Left ventricle myocardium inferior (tissue), 1 donor: Measurements from ENCODE around the gene MYT1. TPM values are rescaled to one million over a fixed set of nuclear protein-coding genes. Genes with fewer than 3 reads are reported as not detected.
"Not testable (repeated sequence)": the region's sequence is repeated elsewhere in the genome, so short reads cannot be mapped to it uniquely, and the experiment has no call there.

Source experiments
- DNase-seq: peaks from one replicate; pipeline ENCODE4 v3.0.0-alpha.2; 2020
- H3K27ac ChIP-seq: fragments of 200-600 bp; replicated peaks from 2 replicates; pipeline ENCODE4 v1.8.0; 2021
- H3K27me3 ChIP-seq: fragments of 200-600 bp; 2 replicates; pipeline ENCODE4 v1.8.0; 2021; ENCODE audit warnings: low read depth
- H3K36me3 ChIP-seq: fragments of 200-600 bp; 2 replicates; pipeline ENCODE4 v1.8.0; 2021
- H3K4me1 ChIP-seq: fragments of 200-600 bp; 2 replicates; pipeline ENCODE4 v1.8.0; 2021
- H3K4me3 ChIP-seq: fragments of 200-600 bp; 2 replicates; pipeline ENCODE4 v1.8.0; 2021; ENCODE audit warnings: mild to moderate bottlenecking, moderate library complexity
- H3K9me3 ChIP-seq: fragments of 200-600 bp; replicated peaks from 2 replicates; pipeline ENCODE4 v1.8.0; 2021
- intact Hi-C: fragments of 100-400 bp; cut with micrococcal nuclease; formaldehyde crosslinking; loops from one replicate; pipeline ENCODE4 v1.11.0; 2022
- total RNA-seq: library from RNA; stranded (reverse); fragmentation: NEBNext Ultra II Directional; extraction: Animal tissue kit (Norgen Biotek cat#: 25700); gene quantifications from one replicate; pipeline ENCODE4 v1.2.1, GENCODE V29; 2021
- TF ChIP-seq, protein P1 (sequence below): fragments of 200-600 bp; IDR thresholded peaks from 2 replicates; pipeline ENCODE4 v1.8.0; 2021; ENCODE audit warnings: antibody characterized with exemption, mild to moderate bottlenecking, borderline replicate concordance
- donor health status: DM: no; HTN: yes; CAD: no; lungs with severe emphysema.

Gene MYT1
- total RNA-seq, 1 donor from 2014 or later, result 0.11 TPM

DNA sequence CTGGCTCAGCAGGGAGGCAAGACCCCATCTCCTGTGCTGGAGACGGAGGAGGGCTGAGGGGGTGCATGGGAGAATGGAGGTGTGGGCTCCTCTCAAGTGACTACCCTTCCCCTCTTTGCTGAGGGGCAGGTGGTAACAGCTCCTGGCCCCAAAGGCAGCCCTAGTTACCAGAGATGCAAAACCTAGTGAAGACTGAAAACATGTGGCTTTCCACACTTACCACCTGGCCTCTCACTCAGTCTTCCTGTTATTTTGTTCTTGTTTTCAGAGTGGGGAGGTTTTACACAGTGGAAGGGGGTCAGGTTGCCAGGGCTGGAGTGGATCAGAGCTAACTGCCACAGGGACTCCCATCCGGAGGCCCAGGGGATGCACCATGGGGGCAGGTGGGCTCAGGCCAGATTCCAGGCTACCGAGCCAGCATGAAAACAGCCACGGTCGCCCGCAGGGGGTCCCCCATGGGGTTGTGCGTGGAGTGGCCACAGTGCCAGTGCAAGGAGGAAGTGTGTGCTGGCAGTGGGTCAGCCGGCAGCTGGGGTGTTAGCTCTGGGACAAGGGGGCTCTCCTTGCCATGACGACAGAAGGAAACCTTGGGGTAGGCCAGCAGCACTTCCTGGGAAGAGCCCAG, 21.1 kb downstream of the MYT1 start:
- no peak for DNase-seq
- TF ChIP-seq, protein P1, sequence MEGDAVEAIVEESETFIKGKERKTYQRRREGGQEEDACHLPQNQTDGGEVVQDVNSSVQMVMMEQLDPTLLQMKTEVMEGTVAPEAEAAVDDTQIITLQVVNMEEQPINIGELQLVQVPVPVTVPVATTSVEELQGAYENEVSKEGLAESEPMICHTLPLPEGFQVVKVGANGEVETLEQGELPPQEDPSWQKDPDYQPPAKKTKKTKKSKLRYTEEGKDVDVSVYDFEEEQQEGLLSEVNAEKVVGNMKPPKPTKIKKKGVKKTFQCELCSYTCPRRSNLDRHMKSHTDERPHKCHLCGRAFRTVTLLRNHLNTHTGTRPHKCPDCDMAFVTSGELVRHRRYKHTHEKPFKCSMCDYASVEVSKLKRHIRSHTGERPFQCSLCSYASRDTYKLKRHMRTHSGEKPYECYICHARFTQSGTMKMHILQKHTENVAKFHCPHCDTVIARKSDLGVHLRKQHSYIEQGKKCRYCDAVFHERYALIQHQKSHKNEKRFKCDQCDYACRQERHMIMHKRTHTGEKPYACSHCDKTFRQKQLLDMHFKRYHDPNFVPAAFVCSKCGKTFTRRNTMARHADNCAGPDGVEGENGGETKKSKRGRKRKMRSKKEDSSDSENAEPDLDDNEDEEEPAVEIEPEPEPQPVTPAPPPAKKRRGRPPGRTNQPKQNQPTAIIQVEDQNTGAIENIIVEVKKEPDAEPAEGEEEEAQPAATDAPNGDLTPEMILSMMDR, result no peak
- no peaks in the 10 kb centered on the region for H3K36me3 ChIP-seq
- peaks cover 12% of the 10 kb centered on the region for H3K4me1 ChIP-seq
- intact Hi-C loops, result no loop called here
- no peak overlapping the region for H3K27ac ChIP-seq
- H3K27me3 ChIP-seq, result peaks cover 13% of the 10 kb centered on the region
- H3K4me3 ChIP-seq, result no peak overlapping the region
- H3K9me3 ChIP-seq, result no peaks in the 10 kb centered on the region

- no peak overlapping the region for H3K27ac ChIP-seq
- intact Hi-C loops, result no loop called here
- DNase-seq, result no peak
- TF ChIP-seq, protein P1, result no peak
- peaks cover 12% of the 10 kb centered on the region for H3K4me1 ChIP-seq
- H3K9me3 ChIP-seq, result no peaks in the 10 kb centered on the region
- H3K4me3 ChIP-seq, result no peak overlapping the region
- peaks cover 17% of the 10 kb centered on the region for H3K27me3 ChIP-seq
- no peaks in the 10 kb centered on the region for H3K36me3 ChIP-seq
Measured at GRCh38 chr20:64186071-64186598, 21.9 kb downstream of the MYT1 start.

DNA sequence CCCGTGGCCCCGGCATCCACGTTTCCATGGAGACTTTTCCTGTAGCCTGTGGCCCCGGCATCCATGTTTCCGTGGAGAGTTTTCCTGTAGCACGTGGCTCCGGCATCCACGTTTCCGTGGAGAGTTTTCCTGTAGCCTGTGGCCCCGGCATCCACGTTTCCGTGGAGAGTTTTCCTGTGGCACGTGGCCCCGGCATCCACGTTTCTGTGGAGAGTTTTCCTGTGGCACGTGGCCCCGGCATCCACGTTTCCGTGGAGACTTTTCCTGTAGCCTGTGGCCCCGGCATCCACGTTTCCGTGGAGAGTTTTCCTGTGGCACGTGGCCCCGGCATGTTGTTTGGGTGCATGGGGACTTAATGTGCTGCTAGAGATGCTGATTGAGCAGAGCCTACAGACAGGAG, 23.0 kb downstream of the MYT1 start:
- H3K4me1 ChIP-seq, result peaks cover 12% of the 10 kb centered on the region
- intact Hi-C loops, DNase-seq: not testable (repeated sequence)

GRCh38 chr20:64188091-64188490, 23.8 kb downstream of the MYT1 start:
- Histone ChIP-seq H3K4me3 (no peak overlapping the region), H3K27ac (no peak overlapping the region), H3K27me3 (peaks cover 31% of the 10 kb centered on the region), H3K36me3 (no peaks in the 10 kb centered on the region), H3K4me1 (peaks cover 12% of the 10 kb centered on the region), H3K9me3 (no peaks in the 10 kb centered on the region)
- DNase-seq, result no peak
- intact Hi-C loops, result no loop called here
- TF ChIP-seq, protein P1, result no peak

More for the DNA sequence above, 23.0 kb downstream of the MYT1 start:
- H3K36me3 ChIP-seq, H3K9me3 ChIP-seq, H3K4me3 ChIP-seq, H3K27ac ChIP-seq: not testable (repeated sequence)
- H3K27me3 ChIP-seq, result peaks cover 27% of the 10 kb centered on the region

GRCh38 chr20:64188682-64189529, 24.7 kb downstream of the MYT1 start:
- Histone ChIP-seq H3K9me3 (no peaks in the 10 kb centered on the region), H3K27ac (no peak overlapping the region), H3K36me3 (no peaks in the 10 kb centered on the region), H3K27me3 (peaks cover 38% of the 10 kb centered on the region), H3K4me1 (peaks cover 12% of the 10 kb centered on the region), H3K4me3 (no peak overlapping the region)
- intact Hi-C loops, result no loop called here
- TF ChIP-seq, protein P1, result no peak
- DNase-seq, result no peak
